Spleen (tissue), 7 donors: Measurements from ENCODE around the gene APOBEC3G.

Experiments used
- POLR2A ChIP-seq, 3 donors: fragments of 450-650 bp; IDR thresholded peaks; one replicate each; pipeline ENCODE4 v1.5.1; 2017; ENCODE audit warnings: antibody characterized with exemption in 3 of 3, mild to moderate bottlenecking in 1 of 3
- TF ChIP-seq, protein P1 (sequence below), 11 experiments: fragments of 200-600 bp in 7 of 11; fragments of 450-650 bp in 4 of 11; sonication (generic) in 4 of 11; IDR thresholded peaks in 8 of 11; conservative IDR thresholded peaks in 3 of 11; 1 replicate in 7 of 11; 2 replicates in 4 of 11; pipeline versions ENCODE4 v1.4.0 to v1.8.0; 2016 to 2021; ENCODE audit warnings: antibody characterized with exemption in 11 of 11, inconsistent platforms in 4 of 11, mild to moderate bottlenecking in 1 of 11
- donor health status: DM: no; HTN: no; CAD: no; lungs with moderate emphysema.
- donor health status: DM: no; HTN: no; CAD: no.
- donor health status: DM: no; HTN: no; CAD: no.

DNA sequence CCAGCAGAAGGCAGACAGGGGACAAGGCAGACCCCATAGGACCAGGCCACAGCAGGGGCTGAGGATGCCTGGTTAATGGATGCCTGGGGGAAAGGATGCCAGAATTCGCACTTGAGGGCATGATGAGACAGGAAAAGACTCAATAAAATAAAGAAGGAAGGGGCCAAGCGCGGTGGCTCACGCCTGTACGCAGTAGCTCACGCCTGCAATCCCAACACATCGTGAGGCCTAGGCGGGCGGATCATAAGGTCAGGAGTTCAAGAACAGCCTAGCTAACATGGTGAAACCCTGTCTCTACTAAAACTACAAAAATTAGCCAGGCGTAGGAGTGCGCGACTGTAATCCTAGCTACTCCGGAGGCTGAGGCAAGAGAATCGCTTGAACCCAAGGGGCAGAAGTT, 46.4 kb upstream of the APOBEC3G start:
- TF ChIP-seq, protein P1, sequence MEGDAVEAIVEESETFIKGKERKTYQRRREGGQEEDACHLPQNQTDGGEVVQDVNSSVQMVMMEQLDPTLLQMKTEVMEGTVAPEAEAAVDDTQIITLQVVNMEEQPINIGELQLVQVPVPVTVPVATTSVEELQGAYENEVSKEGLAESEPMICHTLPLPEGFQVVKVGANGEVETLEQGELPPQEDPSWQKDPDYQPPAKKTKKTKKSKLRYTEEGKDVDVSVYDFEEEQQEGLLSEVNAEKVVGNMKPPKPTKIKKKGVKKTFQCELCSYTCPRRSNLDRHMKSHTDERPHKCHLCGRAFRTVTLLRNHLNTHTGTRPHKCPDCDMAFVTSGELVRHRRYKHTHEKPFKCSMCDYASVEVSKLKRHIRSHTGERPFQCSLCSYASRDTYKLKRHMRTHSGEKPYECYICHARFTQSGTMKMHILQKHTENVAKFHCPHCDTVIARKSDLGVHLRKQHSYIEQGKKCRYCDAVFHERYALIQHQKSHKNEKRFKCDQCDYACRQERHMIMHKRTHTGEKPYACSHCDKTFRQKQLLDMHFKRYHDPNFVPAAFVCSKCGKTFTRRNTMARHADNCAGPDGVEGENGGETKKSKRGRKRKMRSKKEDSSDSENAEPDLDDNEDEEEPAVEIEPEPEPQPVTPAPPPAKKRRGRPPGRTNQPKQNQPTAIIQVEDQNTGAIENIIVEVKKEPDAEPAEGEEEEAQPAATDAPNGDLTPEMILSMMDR (IDR thresholded peaks at IDR 0.05 in 8 of 11, conservative IDR thresholded peaks at IDR 0.05 in 3 of 11), result no peak
- no peak for TF ChIP-seq POLR2A (IDR thresholded peaks at IDR 0.05)
